ENCODE data around the gene VTN.
A peak's percentile ranks its signal among the peaks of the same experiment; 100 is the strongest.

Gene VTN

DNA sequence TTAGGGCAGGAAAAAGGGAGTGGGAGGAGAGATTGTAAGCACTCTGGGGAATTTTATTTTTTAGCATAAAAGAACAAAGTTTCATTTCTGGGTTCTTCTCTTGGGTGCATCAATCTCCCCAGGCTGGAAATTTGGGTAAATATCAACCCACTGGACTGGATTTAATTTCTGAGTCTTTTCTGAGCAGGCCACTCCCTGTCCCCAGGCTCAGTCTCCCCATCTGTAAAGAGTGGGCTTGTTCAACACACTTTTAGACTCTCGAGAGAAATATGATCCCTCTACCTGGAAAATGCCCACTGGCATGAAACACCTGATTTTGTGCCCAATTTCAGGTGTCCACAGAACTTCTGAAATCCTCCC lies 617 bp upstream of the VTN start:
- Histone ChIP-seq H3K36me3 (peaks cover 8% of the 10 kb centered on the region), H3K9me3 (ENCODE audit: severe bottlenecking) (no peaks in the 10 kb centered on the region), H3K27me3 (ENCODE audit: insufficient read depth, low read depth, severe bottlenecking) (no peaks in the 10 kb centered on the region), H3K27ac (peak overlapping the region; percentile 80), H3K4me3 (ENCODE audit: low read depth, low read length) (peak overlapping the region; percentile 34)
- TF ChIP-seq, protein P1, sequence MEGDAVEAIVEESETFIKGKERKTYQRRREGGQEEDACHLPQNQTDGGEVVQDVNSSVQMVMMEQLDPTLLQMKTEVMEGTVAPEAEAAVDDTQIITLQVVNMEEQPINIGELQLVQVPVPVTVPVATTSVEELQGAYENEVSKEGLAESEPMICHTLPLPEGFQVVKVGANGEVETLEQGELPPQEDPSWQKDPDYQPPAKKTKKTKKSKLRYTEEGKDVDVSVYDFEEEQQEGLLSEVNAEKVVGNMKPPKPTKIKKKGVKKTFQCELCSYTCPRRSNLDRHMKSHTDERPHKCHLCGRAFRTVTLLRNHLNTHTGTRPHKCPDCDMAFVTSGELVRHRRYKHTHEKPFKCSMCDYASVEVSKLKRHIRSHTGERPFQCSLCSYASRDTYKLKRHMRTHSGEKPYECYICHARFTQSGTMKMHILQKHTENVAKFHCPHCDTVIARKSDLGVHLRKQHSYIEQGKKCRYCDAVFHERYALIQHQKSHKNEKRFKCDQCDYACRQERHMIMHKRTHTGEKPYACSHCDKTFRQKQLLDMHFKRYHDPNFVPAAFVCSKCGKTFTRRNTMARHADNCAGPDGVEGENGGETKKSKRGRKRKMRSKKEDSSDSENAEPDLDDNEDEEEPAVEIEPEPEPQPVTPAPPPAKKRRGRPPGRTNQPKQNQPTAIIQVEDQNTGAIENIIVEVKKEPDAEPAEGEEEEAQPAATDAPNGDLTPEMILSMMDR (IDR thresholded peaks at IDR 0.05; ENCODE audit: low read depth, low read length): no peak
- DNase-seq: no peak

DNA sequence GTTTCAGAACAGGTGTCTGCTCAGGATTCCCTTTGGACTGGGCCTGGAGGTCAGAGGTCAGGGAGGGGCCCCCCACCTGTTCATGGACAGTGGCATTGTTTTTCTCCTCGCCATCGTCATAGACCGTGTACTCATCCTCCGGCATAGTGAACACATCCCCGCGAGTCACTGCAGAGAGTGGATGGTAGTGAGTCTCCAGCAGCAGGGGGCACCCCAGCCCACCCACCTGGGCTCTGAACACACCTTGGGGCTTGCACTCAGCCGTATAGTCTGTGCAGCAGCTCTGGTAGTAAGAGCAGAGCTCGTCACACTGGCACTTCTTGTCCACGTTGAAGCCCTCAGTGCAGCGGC lies 448 bp downstream of the VTN start:
- Histone ChIP-seq H3K9me3 (ENCODE audit: severe bottlenecking) (no peaks in the 10 kb centered on the region), H3K27me3 (ENCODE audit: insufficient read depth, low read depth, severe bottlenecking) (no peaks in the 10 kb centered on the region), H3K36me3 (peaks cover 12% of the 10 kb centered on the region), H3K4me3 (ENCODE audit: low read depth, low read length) (no peak overlapping the region; the same call in 1 of the 2 replicates), H3K27ac (peak overlapping the region; percentile 80)
- TF ChIP-seq, protein P1 (IDR thresholded peaks at IDR 0.05; ENCODE audit: low read depth, low read length): peak; percentile 38
- peak; percentile 38 for DNase-seq

DNA sequence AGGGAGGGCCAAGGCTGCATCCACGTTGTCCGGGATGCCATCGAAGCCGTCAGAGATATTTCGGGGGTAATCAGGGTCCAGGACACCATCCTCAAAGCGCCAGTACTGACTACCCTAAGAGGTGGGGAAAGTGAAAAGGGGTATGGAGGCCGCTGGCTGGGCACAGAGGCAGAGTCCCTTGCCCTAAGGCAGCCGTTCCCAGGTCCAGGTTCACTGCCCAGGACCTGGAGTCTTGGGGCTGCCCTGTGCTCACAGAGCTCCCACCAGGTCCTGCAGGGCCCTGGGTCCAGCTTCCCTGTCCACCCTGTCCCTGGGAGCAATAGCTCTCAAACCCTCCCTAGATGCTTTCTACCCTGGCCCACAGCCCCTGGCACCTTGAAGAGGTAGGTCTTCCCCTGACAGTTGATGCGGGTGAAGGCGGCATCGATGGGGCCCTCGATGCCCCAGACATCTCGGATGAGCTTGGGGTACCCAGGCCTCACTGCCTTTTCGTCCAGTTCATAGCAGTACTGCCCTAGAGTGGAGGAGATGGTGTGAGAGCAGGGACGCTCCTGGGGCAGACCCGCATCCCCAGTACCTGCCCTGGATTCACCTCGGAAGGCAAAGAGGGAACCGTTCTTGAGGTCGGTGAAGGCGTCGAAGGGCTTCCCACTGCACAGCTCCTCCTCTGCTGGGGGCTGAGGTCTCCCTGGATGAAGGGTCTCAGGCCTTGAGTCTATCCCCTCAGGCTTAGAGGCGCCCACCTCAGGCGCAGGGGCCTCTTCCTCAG lies 1.0 kb downstream of the VTN start:
- Histone ChIP-seq H3K27ac (peak overlapping the region; percentile 80), H3K4me3 (ENCODE audit: low read depth, low read length) (no peak overlapping the region), H3K27me3 (ENCODE audit: insufficient read depth, low read depth, severe bottlenecking) (no peaks in the 10 kb centered on the region), H3K9me3 (ENCODE audit: severe bottlenecking) (no peaks in the 10 kb centered on the region), H3K36me3 (peaks cover 14% of the 10 kb centered on the region)
- no peak for DNase-seq
- TF ChIP-seq, protein P1 (IDR thresholded peaks at IDR 0.05; ENCODE audit: low read depth, low read length): no peak

DNA sequence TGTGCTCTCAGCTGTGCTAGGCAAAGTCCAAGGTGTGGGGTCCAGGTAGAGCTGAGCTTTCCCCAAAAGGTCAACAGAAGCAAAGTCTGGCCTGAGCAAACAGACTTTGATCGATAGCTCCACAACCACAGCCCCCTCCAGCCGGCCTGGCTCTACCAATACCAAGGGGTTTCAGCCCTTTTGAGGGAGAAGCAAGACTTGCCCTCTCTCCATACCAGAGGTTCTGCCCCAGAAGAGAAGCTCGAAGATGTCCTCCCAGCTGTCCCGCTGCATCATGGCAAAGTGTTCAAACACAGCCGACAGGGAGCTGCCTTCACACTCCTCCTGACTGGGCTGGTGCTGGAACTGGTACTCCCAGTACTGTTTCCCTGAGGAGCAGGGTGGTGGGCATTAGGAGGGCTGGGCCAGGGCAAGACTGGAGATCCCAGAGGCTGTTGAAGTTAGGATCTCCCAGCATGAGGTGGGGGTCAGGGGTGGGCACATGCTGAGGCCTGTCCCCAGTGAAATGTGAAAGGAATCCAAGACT lies 1.7 kb downstream of the VTN start:
- DNase-seq: no peak
- TF ChIP-seq, protein P1 (IDR thresholded peaks at IDR 0.05; ENCODE audit: low read depth, low read length): no peak
- Histone ChIP-seq H3K9me3 (ENCODE audit: severe bottlenecking) (no peaks in the 10 kb centered on the region), H3K27me3 (ENCODE audit: insufficient read depth, low read depth, severe bottlenecking) (no peaks in the 10 kb centered on the region), H3K4me3 (ENCODE audit: low read depth, low read length) (no peak overlapping the region), H3K27ac (no peak overlapping the region), H3K36me3 (peaks cover 9% of the 10 kb centered on the region)

DNA sequence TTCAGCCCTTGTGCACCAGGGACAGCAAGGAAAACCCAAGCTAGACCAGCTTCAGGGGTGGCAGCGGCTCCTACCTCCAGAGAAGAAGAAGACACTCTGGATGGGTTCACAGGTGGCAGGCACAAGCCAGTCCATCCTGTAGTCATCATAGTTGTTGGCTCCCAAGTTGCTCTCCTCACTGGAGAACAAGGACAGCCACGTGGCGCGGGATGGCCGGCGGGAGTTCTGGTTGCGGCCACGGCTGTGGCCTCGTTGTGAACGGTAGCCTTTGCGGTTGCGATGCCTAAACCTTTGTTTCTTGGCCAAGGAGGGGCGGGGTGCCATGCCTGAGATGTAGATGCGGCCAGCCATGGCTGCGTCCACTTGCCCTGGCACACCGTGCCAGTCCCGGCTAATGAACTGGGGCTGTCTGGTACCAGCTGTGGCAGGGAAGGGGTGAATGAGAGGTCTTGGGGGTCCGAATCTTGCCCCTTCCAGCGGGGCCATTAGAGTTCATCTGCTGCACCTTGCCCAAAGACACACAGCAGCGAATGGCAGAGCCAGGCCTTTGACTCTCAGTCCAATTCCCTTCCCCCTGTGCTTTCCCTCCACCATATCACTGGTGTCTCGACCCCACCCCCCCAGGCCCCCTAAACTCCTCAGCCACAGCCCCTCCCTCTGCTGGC lies 2.3 kb downstream of the VTN start:
- no peak overlapping the region for H3K4me3 ChIP-seq (ENCODE audit: low read depth, low read length)
- TF ChIP-seq, protein P1 (IDR thresholded peaks at IDR 0.05; ENCODE audit: low read depth, low read length): no peak
- no peaks in the 10 kb centered on the region for H3K9me3 ChIP-seq (ENCODE audit: severe bottlenecking)
- no peak for DNase-seq
- H3K27me3 ChIP-seq (ENCODE audit: insufficient read depth, low read depth, severe bottlenecking): no peaks in the 10 kb centered on the region
- peaks cover 5% of the 10 kb centered on the region; the same call in 1 of the 2 replicates for H3K36me3 ChIP-seq
- no peak overlapping the region for H3K27ac ChIP-seq
